Measurements from ENCODE around the gene ITM2B. TPM values are rescaled to one million over a fixed set of nuclear protein-coding genes. Genes with fewer than 3 reads are reported as not detected.

ITM2B gene
- total RNA-seq, 1 donor from 2014 or later = 1,405 TPM

DNA sequence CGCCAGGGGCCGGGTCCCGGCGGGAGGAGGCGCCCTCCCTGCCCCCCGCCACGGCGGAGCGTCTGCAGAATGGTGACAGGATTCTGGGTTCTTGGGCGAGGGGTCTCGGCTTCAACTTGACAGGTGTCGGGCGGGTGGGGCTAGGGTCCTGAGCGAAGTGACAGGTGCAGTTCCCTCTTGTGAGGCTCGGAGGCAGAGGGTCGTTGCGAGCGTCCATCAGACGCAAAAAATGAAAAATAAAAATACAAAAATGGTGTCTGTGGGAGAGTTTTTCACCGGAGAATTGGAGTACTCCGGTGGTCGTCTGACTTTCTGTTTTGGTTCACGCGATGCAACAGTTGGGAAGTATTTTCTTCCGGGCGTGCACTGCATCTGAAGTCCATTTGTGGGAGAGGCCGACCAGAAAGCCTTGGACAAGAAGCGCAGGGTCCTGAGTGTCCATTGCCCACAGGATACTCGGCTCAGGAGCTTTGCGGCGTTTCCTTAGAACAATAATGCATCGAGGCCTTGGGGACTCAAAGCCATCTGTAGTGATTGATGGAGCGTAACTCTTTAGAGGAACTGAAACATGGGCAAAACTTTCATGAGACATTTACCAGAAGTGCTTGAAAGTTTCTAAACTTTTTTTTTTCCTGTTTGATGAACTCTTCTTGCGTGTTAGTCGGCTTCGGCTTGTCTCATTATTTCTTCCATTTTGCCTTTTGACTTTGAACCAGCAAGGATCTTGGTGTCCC is 71.3 kb downstream of the ITM2B start:
- peak; percentile 43 for DNase-seq (ENCODE audit: low read depth)

DNA sequence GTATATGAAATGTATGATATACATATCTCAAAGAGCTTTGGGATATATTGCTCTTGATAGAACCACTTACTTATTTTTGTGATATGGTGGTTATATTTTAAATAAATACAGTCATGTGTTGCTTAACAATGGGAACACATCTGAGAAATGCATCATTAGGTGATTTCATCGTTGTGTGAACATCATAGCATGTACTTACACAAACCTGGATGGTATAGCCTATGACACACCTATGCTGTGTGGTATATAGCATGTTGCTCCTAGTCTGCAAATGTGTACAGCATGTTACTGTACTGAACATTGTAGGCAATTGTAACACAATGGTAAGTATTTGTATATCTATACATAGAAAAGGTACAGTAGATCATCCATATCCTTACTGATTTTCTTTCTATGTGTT is 78.2 kb downstream of the ITM2B start:
- DNase-seq (ENCODE audit: low read depth) = no peak

DNA sequence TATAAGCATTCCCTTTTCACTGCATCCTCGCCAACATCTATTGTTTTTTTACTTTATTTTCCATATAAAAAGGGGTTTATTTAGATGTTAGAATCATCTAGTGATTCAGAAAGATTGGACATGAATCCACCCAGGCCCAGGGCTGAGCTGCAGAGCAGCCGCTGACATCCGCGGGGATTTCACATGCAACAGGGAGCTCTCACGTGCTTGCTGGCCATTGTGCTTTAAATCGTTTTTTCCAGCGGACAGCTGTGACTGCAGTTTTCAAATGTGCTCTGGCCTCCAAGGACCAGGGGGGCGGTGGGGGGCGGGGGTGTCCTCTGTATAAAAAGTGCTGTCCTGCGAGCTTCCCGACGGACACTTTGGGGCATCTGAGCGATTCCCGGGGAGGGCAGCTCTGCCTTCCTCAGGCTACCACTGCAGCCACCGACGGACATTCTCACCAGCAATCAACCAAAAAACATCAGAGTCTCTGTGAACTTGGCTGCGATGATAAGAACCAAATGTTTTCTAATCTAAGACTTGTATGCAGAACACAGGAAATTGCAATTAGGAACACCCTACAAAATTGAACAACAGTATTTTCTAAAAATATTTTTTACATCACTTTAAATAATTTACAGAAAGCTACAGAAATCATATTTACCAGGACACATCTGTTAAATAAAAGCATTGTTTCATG is 83.1 kb downstream of the ITM2B start:
- no peak for DNase-seq (ENCODE audit: low read depth)

GRCh38 chr13:48316826-48317510 is 84.0 kb downstream of the ITM2B start:
- DNase-seq (ENCODE audit: low read depth) = no peak

DNA sequence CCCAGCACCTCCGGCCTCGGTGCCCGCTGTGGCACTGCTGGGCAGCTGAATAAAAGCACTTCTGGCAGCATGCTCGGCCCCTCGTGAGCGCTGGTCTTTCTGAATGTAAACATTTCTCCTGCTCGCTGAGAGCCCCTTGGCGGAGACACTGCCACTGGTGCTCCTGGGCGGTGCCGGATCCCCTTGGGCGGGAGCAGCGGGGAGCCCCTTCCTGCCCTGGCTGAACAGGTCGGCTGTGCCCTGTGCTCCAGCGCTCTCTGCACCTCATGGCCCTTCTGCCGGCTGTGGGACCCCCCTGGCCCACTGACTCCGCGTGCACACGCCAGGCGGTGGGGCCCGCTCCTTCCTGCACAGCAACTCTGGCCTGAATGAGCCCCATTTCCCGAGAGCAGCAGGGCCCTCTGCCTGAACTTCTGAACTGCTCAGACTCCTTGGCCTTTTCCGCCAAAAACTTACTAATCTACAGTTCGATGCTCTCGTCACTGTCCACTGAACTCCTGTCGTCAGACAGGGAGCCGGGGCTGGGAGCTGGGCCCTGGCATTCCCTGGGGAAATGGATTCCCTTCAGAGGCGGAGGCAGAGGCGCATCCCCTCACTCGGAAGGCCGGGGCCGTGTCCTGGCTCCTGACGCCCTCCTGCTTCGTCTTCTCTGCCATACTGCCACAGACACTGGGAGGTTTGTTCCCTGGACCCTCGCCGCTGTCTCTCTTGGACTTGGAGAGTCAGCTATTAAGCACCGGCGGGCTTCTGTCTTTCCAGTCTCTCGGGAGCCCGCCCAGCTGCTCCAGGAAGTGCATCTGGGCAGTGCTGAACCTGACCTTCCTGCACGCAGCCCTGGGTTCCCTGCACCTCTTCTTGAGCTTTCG is 84.7 kb downstream of the ITM2B start:
- DNase-seq (ENCODE audit: low read depth) = peak; percentile 26

DNA sequence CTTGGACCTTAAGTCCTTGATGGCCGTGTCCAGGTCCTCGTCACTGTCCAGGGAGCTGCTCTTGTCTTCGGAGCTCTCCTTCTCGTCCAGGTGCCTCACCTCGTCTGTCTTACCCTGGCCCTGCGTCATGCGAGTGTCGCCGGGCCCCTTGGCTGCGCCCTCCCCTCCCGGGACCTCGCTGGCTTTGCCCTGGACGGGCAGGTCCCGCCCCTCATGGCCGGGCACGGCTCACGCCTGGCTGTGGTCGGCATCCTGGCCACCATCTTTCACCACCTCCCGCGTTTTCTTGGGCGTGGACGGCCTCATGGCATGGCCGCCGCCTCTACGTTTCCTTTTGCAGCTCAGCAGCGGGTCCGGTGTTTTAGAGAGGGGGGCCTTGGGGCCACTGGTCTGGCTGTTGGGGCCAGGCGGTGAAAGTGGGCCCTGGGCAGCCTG is 85.4 kb downstream of the ITM2B start:
- DNase-seq (ENCODE audit: low read depth) = no peak

DNA sequence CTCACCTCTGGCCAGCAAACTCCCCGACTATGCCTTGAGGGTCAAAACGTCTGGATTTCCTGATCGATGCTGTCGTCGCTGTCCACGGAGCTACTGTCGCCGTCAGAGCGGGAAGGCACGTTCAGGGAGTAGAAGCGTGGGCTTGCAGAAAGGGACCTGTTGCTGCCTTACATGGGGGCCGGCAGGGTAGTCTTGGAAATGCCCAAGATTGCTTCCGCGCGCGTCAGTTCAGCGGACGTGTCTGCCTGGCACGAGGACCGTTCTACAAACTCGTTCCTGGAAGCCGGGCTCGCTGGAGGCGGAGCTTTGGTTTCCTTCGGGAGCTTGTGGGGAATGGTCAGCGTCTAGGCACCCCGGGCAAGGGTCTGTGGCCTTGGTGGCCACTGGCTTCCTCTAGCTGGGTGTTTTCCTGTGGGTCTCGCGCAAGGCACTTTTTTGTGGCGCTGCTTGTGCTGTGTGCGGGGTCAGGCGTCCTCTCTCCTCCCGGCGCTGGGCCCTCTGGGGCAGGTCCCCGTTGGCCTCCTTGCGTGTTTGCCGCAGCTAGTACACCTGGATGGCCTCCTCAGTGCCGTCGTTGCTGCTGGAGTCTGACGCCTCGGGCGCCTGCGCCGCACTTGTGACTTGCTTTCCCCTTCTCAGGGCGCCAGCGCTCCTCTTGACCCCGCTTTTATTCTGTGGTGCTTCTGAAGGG is 86.0 kb downstream of the ITM2B start:
- no peak for DNase-seq (ENCODE audit: low read depth)

Other genes starting within 250 kb of the ITM2B start
- 53.5 and 86.1 TPM in 2 replicates for gene SUCLA2, start 231.9 kb upstream of the ITM2B start, total RNA-seq
- 17.1 and 41.5 TPM in 2 replicates for gene NUDT15, start 195.5 kb upstream of the ITM2B start, total RNA-seq
- gene MED4, start 138.1 kb upstream of the ITM2B start, total RNA-seq = 25.7 and 46.6 TPM in 2 replicates
- 53.1 and 87.3 TPM in 2 replicates for gene RB1, start 70.5 kb downstream of the ITM2B start, total RNA-seq
- 6.9 and 14.2 TPM in 2 replicates for gene LPAR6, start 179.9 kb downstream of the ITM2B start, total RNA-seq

Data from renal cortical epithelial cell (primary cell).